GM12878 (cell line): Measurements from ENCODE around the gene CRBN. TPM values are rescaled to one million over a fixed set of nuclear protein-coding genes. Genes with fewer than 3 reads are reported as not detected.
A peak's percentile ranks its signal among the peaks of the same experiment; 100 is the strongest.

Source experiments
- CBX3 ChIP-seq: fragments of 200-600 bp; sonication (generic); IDR thresholded peaks from 2 replicates; pipeline ENCODE4 v1.6.1; 2016; ENCODE audit warnings: low read depth, borderline replicate concordance
- CREM ChIP-seq: IDR thresholded peaks from 2 replicates; pipeline ENCODE4 v1.6.1; 2014; ENCODE audit warnings: antibody characterized with exemption, low read depth
- CUX1 ChIP-seq: IDR thresholded peaks from 2 replicates; pipeline ENCODE4 v1.6.1; 2012; ENCODE audit warnings: improper control_type of control experiment, low read depth, low read length; ENCODE audit not compliant: insufficient replicate concordance
- EGR1 ChIP-seq, 2 experiments: IDR thresholded peaks; 1 replicate in 1 of 2; 2 replicates in 1 of 2; pipeline ENCODE4 v1.6.1; 2011 to 2012; ENCODE audit warnings: low read depth in 2 of 2, low read length in 2 of 2, borderline replicate concordance in 1 of 2, mild to moderate bottlenecking in 1 of 2, moderate library complexity in 1 of 2
- ESRRA ChIP-seq: IDR thresholded peaks from 2 replicates; pipeline ENCODE4 v1.6.1; 2012; ENCODE audit warnings: mild to moderate bottlenecking, low read length, improper control_type of control experiment
- GATAD2B ChIP-seq: fragments of 450-650 bp; conservative IDR thresholded peaks from 2 replicates; pipeline ENCODE4 v1.6.1; 2017; ENCODE audit warnings: low read depth, mild to moderate bottlenecking, moderate library complexity
- HDAC6 ChIP-seq: fragments of 200-600 bp; sonication (generic); IDR thresholded peaks from one replicate; pipeline ENCODE4 v1.8.0; 2017; ENCODE audit warnings: antibody characterized with exemption; ENCODE audit not compliant: unreplicated experiment
- IKZF2 ChIP-seq, 2 experiments: fragments of 450-650 bp; IDR thresholded peaks; 2 replicates each; pipeline ENCODE4 v1.6.1; 2017; ENCODE audit warnings: mild to moderate bottlenecking in 2 of 2, moderate library complexity in 2 of 2
- JUND ChIP-seq: IDR thresholded peaks from 2 replicates; pipeline ENCODE4 v1.6.1; 2012; ENCODE audit warnings: low read depth, mild to moderate bottlenecking, low read length, improper control_type of control experiment, moderate library complexity
- KLF5 ChIP-seq: fragments of 450-650 bp; IDR thresholded peaks from 2 replicates; pipeline ENCODE4 v1.6.1; 2014; ENCODE audit warnings: mild to moderate bottlenecking; ENCODE audit not compliant: partially characterized antibody
- NBN ChIP-seq: fragments of 450-650 bp; IDR thresholded peaks from 2 replicates; pipeline ENCODE4 v1.6.1; 2016
- NR2F1 ChIP-seq: fragments of 450-650 bp; conservative IDR thresholded peaks from 2 replicates; pipeline ENCODE4 v1.6.1; 2017; ENCODE audit warnings: mild to moderate bottlenecking
- PAX5 ChIP-seq: IDR thresholded peaks from 2 replicates; pipeline ENCODE4 v1.6.1; 2011; ENCODE audit warnings: low read depth, low read length, borderline replicate concordance
- PML ChIP-seq: IDR thresholded peaks from 2 replicates; pipeline ENCODE4 v1.6.1; 2012; ENCODE audit warnings: low read length, inconsistent platforms
- POLR2AphosphoS2 ChIP-seq: IDR thresholded peaks from 2 replicates; pipeline ENCODE4 v1.6.1; 2011; ENCODE audit warnings: low read depth, mild to moderate bottlenecking, low read length, improper control_type of control experiment, moderate library complexity
- SMAD1 ChIP-seq: fragments of 450-650 bp; IDR thresholded peaks from 2 replicates; pipeline ENCODE4 v1.6.1; 2018; ENCODE audit warnings: mild to moderate bottlenecking, low read depth; ENCODE audit not compliant: partially characterized antibody
- SMAD5 ChIP-seq: IDR thresholded peaks from 2 replicates; pipeline ENCODE4 v1.6.1; 2016; ENCODE audit warnings: antibody characterized with exemption, low read depth
- SP1 ChIP-seq: IDR thresholded peaks from one replicate; pipeline ENCODE4 v1.6.1; 2011; ENCODE audit warnings: low read depth, low read length
- SRF ChIP-seq, 2 experiments: IDR thresholded peaks; 2 replicates each; pipeline ENCODE4 v1.6.1; 2011; ENCODE audit warnings: low read depth in 2 of 2, low read length in 2 of 2, mild to moderate bottlenecking in 1 of 2, moderate library complexity in 1 of 2
- STAT1 ChIP-seq: fragments of 450-650 bp; conservative IDR thresholded peaks from 2 replicates; pipeline ENCODE4 v1.6.1; 2014; ENCODE audit warnings: antibody characterized with exemption, mild to moderate bottlenecking
- TAF1 ChIP-seq: IDR thresholded peaks from 2 replicates; pipeline ENCODE4 v1.6.1; 2011; ENCODE audit warnings: mild to moderate bottlenecking, low read depth, low read length, borderline replicate concordance
- TBL1XR1 ChIP-seq: IDR thresholded peaks from 2 replicates; pipeline ENCODE4 v1.6.1; 2012; ENCODE audit warnings: low read depth, low read length, improper control_type of control experiment
- TCF3 ChIP-seq: IDR thresholded peaks from 2 replicates; pipeline ENCODE4 v1.6.1; 2012; ENCODE audit warnings: low read depth, mild to moderate bottlenecking, low read length, borderline replicate concordance; ENCODE audit not compliant: insufficient read depth
- ZBED1 ChIP-seq: IDR thresholded peaks from 2 replicates; pipeline ENCODE4 v1.6.1; 2016; ENCODE audit warnings: borderline replicate concordance
- polyA plus RNA-seq, 11 experiments: library from polyadenylated mRNA; depleted of rRNA in 4 of 11; unstranded in 6 of 11; stranded (reverse) in 5 of 11; fragments of >200 nt; fragmentation: Nextera tagmentation in 4 of 11; fragmentation: Illumina TruSeq in 1 of 11; extraction: Ambion mirVana in 4 of 11; extraction: Trizol in 1 of 11; gene quantifications; 1 replicate in 1 of 11; 2 replicates in 10 of 11; pipeline versions ENCODE4 v1.2.1 to v1.2.3, GENCODE V29; 2011 to 2016; ENCODE audit warnings: inconsistent platforms in 2 of 11, missing spikeins in 2 of 11, low read depth in 1 of 11
- total RNA-seq, 4 experiments: library from RNA; depleted of rRNA in 3 of 4; stranded (reverse); fragments of >200 nt in 3 of 4; fragmentation: Illumina TruSeq in 1 of 4; extraction: Trizol in 1 of 4; gene quantifications; 2 replicates each; pipeline versions ENCODE4 v1.2.1 to v1.2.3, GENCODE V29; 2013 to 2021
- TF ChIP-seq, protein P1 (sequence below): IDR thresholded peaks from 2 replicates; pipeline ENCODE4 v1.6.1; 2011; ENCODE audit warnings: low read depth, mild to moderate bottlenecking, low read length, moderate library complexity, borderline replicate concordance; ENCODE audit errors: extremely low read depth

The CRBN gene
- total and polyA plus RNA-seq, 10 of the 15 experiments (the other 5 are each of a cell fraction or from before 2014, with no cell fraction given): 21.7 to 115 (median 35.8) TPM

DNA sequence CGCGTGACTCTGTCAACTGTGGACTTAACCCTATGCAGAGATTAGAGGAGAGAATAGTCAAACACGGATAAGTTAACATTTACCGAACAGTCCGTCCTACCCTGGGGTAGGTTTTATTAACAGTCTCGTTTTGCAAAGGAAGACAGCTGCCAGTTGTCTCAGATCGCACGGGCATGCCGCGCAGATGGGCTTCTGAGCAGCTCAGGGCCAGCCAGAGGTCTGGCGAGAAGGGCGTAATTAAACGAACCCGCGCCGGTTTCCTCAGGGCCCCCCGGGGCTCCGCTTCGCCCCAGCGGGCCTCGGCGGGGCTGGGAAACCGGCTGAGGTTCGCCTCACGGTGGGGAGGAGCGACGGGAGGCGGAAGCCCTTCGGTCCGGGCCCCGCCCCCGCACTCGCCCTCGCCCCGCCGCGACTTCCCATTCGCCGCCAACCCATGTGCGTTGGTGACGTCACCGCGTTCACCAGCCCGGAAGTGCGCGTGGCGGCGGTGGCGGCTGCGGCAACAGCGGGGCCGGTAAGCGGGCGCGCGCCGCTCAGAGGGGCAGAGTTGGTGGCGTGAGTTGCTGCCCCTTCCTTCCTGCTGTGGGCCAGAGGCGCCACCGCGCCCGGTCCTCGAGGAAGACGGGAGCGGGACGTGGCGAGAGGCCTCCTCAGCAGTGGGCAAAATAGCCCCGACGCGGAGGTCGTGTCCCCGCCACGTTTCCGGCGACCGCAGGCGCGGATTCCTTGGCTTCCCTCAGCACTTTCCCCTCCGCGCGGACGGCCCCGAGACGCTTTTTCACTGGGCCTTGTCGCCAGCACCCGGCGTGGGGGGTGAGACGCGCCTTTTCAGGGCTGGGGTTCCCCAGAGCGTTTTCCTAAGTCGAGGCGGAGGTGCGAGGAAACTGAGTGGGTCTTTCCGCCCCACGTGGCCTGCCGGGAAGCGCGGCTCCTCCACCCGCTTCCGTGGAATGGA, 52.7 kb downstream of the CRBN start, which contains the start of gene TRNT1 (continued):
- TF ChIP-seq PML (peak; percentile 90), SRF (IDR thresholded peaks at IDR 0.05; ENCODE audit: low read depth in 2 of 2, low read length in 2 of 2) (no peak), SMAD1 (no peak), IKZF2 (IDR thresholded peaks at IDR 0.05) (peak in 1 of 2 experiments; percentile 59; a peak in 1 of 4 replicates), JUND (peak; percentile 88), SP1 (peak; percentile 55), GATAD2B (peak; percentile 96), SMAD5 (peak; percentile 90; the same call in 1 of the 2 replicates), HDAC6 (no peak), CUX1 (no peak), TBL1XR1 (no peak), POLR2AphosphoS2 (peak; percentile 52; the same call in 1 of the 2 replicates), ESRRA (no peak), NR2F1 (peak; percentile 76; the same call in 1 of the 2 replicates), CREM (peak; percentile 92), STAT1 (0 out of 2 replicates have a peak, but pooled peaks have one; percentile 25), EGR1 (IDR thresholded peaks at IDR 0.05; ENCODE audit: borderline replicate concordance in 1 of 2, low read depth in 2 of 2, low read length in 2 of 2) (peak; percentile 80 to 90), NBN (peak; percentile 98), TAF1 (peak; percentile 86), KLF5 (no peak), ZBED1 (peak; percentile 53; the same call in 1 of the 2 replicates), TCF3 (peak; percentile 37; the same call in 1 of the 2 replicates), PAX5 (no peak), CBX3 (no peak)
- TF ChIP-seq, protein P1, sequence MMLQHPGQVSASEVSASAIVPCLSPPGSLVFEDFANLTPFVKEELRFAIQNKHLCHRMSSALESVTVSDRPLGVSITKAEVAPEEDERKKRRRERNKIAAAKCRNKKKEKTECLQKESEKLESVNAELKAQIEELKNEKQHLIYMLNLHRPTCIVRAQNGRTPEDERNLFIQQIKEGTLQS: no peak
